NCI-H2196 (cell line): ENCODE results near the gene HMCES.

Experiments used
- DNase-seq: peaks from one replicate; lab custom pipeline; 2025; ENCODE audit not compliant: unreplicated experiment; lab: John Stamatoyannopoulos, UW

Gene HMCES, protein sequence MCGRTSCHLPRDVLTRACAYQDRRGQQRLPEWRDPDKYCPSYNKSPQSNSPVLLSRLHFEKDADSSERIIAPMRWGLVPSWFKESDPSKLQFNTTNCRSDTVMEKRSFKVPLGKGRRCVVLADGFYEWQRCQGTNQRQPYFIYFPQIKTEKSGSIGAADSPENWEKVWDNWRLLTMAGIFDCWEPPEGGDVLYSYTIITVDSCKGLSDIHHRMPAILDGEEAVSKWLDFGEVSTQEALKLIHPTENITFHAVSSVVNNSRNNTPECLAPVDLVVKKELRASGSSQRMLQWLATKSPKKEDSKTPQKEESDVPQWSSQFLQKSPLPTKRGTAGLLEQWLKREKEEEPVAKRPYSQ

GRCh38 chr3:129278439-129278965, at the start of gene HMCES:
TSS of gene HMCES (plus strand) at chr3:129278870. CDS start at chr3:129279733, 863 bp downstream.
- DNase-seq, result peak; percentile 97

DNA sequence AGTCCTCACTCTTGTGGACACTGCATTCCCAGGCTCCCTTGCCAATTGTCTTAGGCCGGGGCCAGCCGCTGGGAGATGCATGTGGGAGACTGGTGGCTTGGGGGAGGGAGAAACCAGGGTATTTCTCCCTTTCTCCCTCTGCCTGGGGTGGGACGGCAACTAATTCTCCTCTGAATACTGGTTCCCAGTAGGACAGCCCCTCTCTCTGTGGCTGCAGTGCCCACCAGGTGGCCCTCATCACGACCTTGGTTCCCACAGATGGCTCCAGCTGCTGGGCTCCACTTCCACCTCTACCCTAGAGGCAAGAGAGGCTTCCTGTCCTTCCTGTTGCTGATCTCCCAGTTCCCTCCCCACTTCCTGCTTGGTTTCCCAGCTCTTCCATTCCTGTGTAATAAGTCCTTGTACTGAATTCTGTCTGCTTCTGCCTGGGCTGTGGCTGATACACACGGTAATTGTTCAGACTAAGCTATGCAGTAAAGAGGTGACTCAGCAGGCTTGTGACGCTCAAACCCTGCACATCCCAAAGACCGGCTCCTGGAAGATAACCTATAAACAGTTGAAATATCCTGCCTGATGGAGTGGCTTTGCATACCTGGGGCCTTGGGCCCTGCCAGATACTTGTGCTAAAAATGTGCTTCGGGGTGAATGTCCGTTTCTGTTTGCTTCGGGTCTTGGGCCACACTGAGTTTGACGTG, 49.6 kb upstream of the HMCES start:
- DNase-seq, result no peak

DNA sequence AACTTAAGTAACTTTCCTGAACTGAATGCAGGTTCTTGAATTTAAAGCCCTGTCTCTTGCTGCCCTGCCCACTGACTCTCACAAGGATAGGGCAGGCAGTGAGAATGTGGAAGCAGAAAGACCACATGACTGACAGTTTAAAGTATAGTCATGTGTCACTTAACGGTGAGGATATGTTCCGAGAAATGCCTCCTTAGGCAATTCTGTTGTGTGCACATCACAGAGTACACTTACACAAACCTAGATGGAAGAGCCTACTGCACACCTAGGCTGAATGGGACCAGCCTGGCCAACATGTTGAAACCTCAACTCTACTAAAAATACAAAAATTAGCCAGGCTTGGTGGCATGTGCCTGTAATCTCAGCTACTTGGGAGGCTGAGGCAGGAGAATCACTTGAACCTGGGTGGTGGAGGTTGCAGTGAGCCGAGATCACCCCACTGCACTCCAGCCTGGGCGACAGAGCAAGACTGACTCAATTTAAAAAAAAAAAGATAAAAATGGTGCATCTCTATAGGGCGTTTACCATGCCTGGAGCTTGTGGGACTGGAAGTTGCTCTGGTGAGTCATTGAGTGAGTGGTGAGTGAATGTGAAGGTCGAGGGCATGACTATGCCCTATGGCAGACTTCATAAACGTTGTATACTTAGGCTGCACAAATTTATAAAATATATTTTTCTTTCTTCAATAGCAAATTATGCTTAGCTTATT, 48.2 kb upstream of the HMCES start:
- DNase-seq, result no peak

DNA sequence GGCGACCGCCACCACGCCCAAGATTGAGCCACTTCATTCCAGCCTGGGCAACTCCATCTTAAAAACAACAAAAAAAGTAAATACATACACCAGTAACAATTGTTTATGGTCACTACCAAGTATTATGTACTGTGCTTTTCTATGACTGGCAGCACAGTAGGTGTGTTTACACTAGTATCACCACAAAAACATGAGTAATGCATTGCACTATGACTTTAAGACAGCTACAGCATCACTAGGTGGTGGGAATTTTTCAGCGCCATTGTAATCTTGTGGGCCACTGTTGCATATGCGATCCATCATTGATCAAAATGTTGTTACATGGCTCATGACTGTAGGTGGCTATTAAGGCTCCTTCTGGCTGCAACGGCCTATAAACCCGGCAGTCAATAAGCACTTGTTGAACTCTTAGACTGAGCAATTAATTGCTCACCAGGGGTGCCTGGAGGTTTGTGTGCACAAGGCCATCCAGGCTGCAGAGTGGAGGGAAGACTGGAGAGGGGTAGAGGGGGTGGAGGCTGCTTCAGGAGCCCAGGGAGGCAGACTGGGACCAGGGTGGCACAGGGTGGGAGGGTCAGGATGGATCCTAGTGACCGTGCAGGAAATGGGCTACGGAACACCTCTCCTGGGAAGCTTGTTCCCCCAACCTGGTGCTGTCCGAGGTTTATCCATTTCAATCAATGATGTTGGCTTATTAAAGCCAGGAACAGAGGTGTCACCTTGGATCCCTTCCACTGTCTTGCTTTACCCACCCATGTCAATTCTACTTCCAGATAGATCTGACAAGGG, 47.1 kb upstream of the HMCES start:
- no peak for DNase-seq

GRCh38 chr3:129233538-129233937, 45.1 kb upstream of the HMCES start:
- no peak for DNase-seq

DNA sequence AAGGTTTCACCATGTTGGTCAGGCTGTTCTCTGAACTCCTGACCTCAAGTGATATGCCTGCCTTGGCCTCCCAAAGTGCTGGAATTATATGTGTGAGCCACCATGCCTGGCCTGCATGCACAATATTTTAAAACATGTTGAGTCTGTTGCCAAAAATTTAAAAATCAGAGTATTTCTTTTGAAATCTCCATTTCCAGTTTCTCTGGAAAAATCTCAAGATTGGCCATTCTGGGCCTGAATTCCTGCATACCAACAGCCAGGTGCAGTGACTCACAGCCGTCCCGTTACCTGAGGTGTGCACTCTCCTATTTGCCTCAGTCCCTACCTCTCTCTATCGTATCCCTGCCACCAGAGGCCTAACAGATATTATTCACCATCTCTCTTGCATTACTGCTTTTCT, 44.2 kb upstream of the HMCES start:
- DNase-seq, result no peak

DNA sequence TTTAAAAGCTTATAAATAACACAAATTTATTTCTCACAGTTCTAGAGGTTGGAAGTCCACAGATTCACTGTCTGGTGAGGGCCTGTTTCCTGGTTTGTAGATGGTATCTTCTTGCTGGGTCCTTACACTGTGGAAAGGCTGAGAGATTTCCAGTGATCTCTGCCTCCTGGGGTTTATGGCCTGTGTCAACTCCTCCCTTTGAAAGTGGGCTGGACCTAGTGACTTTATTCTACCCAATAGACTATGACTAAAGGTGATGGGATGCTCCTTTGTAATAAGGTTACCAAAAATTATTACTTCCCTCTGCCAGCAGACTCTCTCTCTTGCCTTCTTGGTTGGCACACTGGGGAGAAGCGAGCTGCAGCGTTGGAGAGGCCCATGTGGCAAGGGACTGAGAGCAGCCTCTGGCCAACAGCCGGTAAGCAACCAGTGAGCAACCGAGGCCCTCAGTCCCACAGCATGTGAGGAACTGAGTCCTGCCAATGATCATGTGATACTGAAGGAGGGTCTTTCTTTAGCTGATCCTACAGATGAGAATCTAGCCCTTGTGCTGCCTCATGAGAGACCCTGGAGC, 43.2 kb upstream of the HMCES start:
- DNase-seq, result no peak

GRCh38 chr3:129238945-129239705, 39.5 kb upstream of the HMCES start:
- DNase-seq, result no peak

DNA sequence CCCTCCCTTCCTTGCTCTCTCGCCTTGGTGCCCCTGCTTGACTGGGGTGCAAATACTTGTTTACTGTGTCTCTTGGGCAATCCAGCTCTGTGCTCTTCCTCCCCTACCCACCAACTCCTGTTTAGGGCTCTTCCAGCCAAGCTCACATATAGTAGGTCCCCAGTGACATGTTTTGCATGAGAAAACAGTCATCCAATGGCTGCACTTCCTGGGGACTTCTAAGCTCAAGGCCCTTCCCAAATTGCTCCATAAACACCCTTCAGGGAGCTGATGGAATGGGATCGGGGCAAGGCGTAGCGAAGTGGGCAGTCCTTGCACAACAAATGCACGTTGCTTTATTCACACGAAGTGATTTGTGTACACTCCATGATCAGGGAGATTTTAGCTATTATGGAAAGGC, 38.7 kb upstream of the HMCES start:
- DNase-seq, result no peak

DNA sequence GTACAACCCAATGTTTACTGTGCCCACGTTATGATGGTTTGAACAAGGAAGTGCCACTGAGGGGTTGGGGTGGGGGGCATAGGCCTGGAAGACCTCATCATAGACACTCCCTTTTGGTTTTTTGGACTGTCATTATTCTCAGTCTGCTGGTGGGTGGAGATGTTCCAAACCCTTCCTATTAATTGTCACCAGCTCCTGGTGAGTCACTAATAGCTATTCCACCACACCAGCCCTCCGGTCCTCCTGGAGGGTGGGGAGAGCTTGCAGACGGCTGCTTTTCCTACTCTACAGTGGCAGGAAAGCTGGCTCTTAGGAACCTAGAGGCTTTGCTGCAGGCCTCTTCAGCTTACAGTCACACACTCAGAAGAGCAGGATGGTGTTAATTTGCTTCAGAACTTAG, 38.2 kb upstream of the HMCES start:
- DNase-seq, result no peak

- no peak for DNase-seq
These were observed 33.5 kb upstream of the HMCES start for GRCh38 chr3:129245141-129245540.

- peak; percentile 97 for DNase-seq
These were observed 32.9 kb upstream of the HMCES start for GRCh38 chr3:129245641-129246306.

- DNase-seq, result no peak
These were observed 32.0 kb upstream of the HMCES start for GRCh38 chr3:129246636-129247035.

- no peak for DNase-seq
These were observed 30.2 kb upstream of the HMCES start for GRCh38 chr3:129248286-129248979.

GRCh38 chr3:129249284-129250065, 29.2 kb upstream of the HMCES start, which contains the start of gene COPG1:
TSS of gene COPG1 (plus strand) at chr3:129249606. CDS start at chr3:129249710, 104 bp downstream.
- DNase-seq, result peak; percentile 98

DNA sequence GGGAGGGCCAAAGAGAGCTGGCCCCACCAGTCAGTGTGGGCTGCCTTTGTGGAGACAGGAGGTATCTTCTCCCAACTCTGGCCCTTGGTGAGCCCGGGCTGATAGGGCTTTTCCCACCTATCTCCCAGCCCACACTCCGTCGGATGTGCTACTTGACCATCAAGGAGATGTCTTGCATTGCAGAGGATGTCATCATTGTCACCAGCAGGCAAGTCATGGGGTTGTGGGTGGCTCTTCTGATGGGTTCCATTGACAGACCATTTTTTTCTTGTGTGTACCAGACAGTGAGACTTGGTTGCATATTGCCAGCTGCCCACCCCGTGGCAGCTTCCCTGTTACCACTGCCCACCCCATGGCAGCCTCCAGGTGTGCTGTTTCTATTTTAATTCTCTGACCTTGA, 25.9 kb upstream of the HMCES start:
- no peak for DNase-seq

- DNase-seq, result no peak
These were observed 24.0 kb upstream of the HMCES start for GRCh38 chr3:129254536-129255230.
